SK-N-SH treated with all-trans-retinoic acid at 6 μM for 48 hours (cell line): Measurements from ENCODE around the gene RNF169.

Source experiments
- BACH2 ChIP-seq: fragments of 250-450 bp; sonication (Bioruptor Pico); IDR thresholded peaks from 2 replicates; pipeline ENCODE4 v1.9.0; 2021; ENCODE audit warnings: mild to moderate bottlenecking, borderline replicate concordance
- PPARA ChIP-seq: fragments of 250-450 bp; sonication (Bioruptor Pico); IDR thresholded peaks from 2 replicates; pipeline ENCODE4 v1.5.0; 2020; ENCODE audit warnings: mild to moderate bottlenecking, borderline replicate concordance
- RARB ChIP-seq: fragments of 250-450 bp; sonication (Bioruptor Pico); IDR thresholded peaks from 2 replicates; pipeline ENCODE4 v1.8.0; 2021; ENCODE audit warnings: mild to moderate bottlenecking, moderate library complexity
- TOX ChIP-seq: fragments of 250-450 bp; sonication (Bioruptor Pico); IDR thresholded peaks from 2 replicates; pipeline ENCODE4 v1.8.0; 2021; ENCODE audit warnings: mild to moderate bottlenecking, moderate library complexity, borderline replicate concordance
- TSHZ2 ChIP-seq: fragments of 250-450 bp; sonication (Bioruptor Pico); IDR thresholded peaks from 2 replicates; pipeline ENCODE4 v1.5.0; 2020; ENCODE audit warnings: mild to moderate bottlenecking, moderate library complexity
- ZFP3 ChIP-seq: fragments of 250-450 bp; sonication (Bioruptor Pico); IDR thresholded peaks from 2 replicates; pipeline ENCODE4 v1.5.0; 2020; ENCODE audit warnings: mild to moderate bottlenecking, moderate library complexity
- ZFP30 ChIP-seq: fragments of 450-650 bp; formaldehyde crosslinking; IDR thresholded peaks from 2 replicates; pipeline ENCODE4 v1.5.0; 2022; ENCODE audit warnings: mild to moderate bottlenecking, moderate library complexity
- ZNF70 ChIP-seq: fragments of 450-650 bp; formaldehyde crosslinking; IDR thresholded peaks from 2 replicates; pipeline ENCODE4 v1.5.0; 2020; ENCODE audit warnings: mild to moderate bottlenecking, moderate library complexity
- TF ChIP-seq, protein P1 (sequence below): fragments of 250-450 bp; sonication (Bioruptor Pico); IDR thresholded peaks from 2 replicates; pipeline ENCODE4 v1.8.0; 2020; ENCODE audit warnings: mild to moderate bottlenecking, moderate library complexity, borderline replicate concordance
- TF ChIP-seq, protein P2 (sequence below): fragments of 250-450 bp; sonication (Bioruptor Pico); IDR thresholded peaks from 2 replicates; pipeline ENCODE4 v1.5.1; 2020; ENCODE audit warnings: low read depth, mild to moderate bottlenecking, moderate library complexity

DNA sequence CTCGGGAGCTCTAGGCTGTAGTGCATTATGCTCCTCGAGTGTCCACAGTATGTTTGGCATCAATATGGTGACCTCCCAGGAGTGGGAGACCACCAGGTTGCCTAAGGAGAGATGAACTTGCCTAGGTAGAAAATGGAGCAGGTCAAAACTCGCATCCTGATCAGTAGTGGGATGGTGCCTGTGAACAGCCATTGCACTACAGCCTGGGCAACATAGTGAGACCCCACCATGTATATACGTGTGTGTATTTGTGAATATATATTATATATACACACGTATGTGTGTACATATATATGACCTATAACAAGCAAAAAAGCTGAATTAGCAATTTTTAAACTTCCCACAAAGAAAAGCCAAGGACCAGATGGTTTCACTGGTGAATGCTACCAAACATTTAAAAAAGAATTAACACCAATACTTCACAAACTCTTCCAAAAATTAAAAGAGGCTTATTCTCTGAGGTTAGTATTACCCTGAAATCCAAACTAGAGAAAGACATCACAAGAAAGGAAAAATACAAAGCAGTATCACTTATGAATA, 97.4 kb downstream of the RNF169 start:
- TF ChIP-seq RARB (no peak), BACH2 (CRISPR knock-in tag) (no peak), TSHZ2 (CRISPR knock-in tag) (no peak), ZFP3 (CRISPR knock-in tag) (no peak), TOX (CRISPR knock-in tag) (no peak), ZFP30 (CRISPR knock-in tag) (no peak), ZNF70 (no peak), PPARA (no peak)
- TF ChIP-seq, protein P1, sequence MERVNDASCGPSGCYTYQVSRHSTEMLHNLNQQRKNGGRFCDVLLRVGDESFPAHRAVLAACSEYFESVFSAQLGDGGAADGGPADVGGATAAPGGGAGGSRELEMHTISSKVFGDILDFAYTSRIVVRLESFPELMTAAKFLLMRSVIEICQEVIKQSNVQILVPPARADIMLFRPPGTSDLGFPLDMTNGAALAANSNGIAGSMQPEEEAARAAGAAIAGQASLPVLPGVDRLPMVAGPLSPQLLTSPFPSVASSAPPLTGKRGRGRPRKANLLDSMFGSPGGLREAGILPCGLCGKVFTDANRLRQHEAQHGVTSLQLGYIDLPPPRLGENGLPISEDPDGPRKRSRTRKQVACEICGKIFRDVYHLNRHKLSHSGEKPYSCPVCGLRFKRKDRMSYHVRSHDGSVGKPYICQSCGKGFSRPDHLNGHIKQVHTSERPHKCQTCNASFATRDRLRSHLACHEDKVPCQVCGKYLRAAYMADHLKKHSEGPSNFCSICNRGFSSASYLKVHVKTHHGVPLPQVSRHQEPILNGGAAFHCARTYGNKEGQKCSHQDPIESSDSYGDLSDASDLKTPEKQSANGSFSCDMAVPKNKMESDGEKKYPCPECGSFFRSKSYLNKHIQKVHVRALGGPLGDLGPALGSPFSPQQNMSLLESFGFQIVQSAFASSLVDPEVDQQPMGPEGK (CRISPR knock-in tag), result no peak
- TF ChIP-seq, protein P2, sequence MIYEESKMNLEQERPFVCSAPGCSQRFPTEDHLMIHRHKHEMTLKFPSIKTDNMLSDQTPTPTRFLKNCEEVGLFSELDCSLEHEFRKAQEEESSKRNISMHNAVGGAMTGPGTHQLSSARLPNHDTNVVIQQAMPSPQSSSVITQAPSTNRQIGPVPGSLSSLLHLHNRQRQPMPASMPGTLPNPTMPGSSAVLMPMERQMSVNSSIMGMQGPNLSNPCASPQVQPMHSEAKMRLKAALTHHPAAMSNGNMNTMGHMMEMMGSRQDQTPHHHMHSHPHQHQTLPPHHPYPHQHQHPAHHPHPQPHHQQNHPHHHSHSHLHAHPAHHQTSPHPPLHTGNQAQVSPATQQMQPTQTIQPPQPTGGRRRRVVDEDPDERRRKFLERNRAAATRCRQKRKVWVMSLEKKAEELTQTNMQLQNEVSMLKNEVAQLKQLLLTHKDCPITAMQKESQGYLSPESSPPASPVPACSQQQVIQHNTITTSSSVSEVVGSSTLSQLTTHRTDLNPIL (CRISPR knock-in tag), result no peak
